Kidney epithelial cell (primary cell): Measurements from ENCODE around the gene SPATA33. TPM values are rescaled to one million over a fixed set of nuclear protein-coding genes. Genes with fewer than 3 reads are reported as not detected.
"Not testable (repeated sequence)": the region's sequence is repeated elsewhere in the genome, so short reads cannot be mapped to it uniquely, and the experiment has no call there.

Experiments used
- DNase-seq: peaks from one replicate; pipeline ENCODE4 v3.0.0-alpha.2; 2010; ENCODE audit warnings: low read depth
- H3K27me3 ChIP-seq: 2 replicates; pipeline ENCODE4 v1.6.0; 2011; ENCODE audit warnings: low read length; ENCODE audit not compliant: control insufficient read depth, insufficient read depth
- H3K36me3 ChIP-seq: 2 replicates; pipeline ENCODE4 v1.5.1; 2011; ENCODE audit warnings: low read length; ENCODE audit not compliant: control insufficient read depth, insufficient read depth
- H3K4me3 ChIP-seq: 2 replicates; pipeline ENCODE4 v1.5.1; 2011; ENCODE audit warnings: low read depth, mild to moderate bottlenecking, control low read depth, low read length
- CTCF ChIP-seq: IDR thresholded peaks from 2 replicates; pipeline ENCODE4 v1.5.1; 2011; ENCODE audit warnings: mild to moderate bottlenecking, moderate library complexity, low read length, control low read depth, inconsistent platforms; ENCODE audit not compliant: insufficient read depth, poor library complexity, severe bottlenecking
- total RNA-seq: library from RNA; depleted of rRNA; stranded (reverse); fragments of >200 nt; gene quantifications from 2 replicates; pipeline ENCODE4 v1.2.3, GENCODE V29; 2015

The SPATA33 gene
- total RNA-seq, 1 donor from 2014 or later: 6.6 TPM

DNA sequence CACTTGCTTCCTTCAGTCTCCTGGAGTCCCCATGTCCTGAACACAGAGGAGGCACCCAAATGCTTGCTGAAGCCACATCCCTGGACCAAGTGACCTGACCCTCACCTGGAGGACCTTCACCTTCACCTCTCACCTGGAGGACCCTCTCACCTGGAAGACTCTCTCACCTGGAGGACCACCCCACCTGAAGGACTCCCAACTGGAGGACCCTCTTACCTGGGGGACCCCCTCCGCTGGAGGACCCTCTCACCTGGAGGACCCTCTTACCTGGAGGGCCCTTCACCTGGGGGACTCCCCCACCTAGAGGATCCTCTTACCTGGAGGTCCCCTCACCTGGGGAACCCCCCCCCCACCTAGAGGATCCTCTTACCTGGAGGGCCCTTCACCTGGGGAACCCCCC is 28.3 kb downstream of the SPATA33 start:
- TF ChIP-seq CTCF: no peak
- Histone ChIP-seq H3K36me3 (no peaks in the 10 kb centered on the region), H3K4me3 (no peak overlapping the region), H3K27me3 (no peaks in the 10 kb centered on the region)
- DNase-seq: no peak

GRCh38 chr16:89686520-89687091 is 29.0 kb downstream of the SPATA33 start, which contains the start of gene CDK10:
Gene CDK10 (plus strand): TSS chr16:89686689. CDS start chr16:89686711, 22 bp downstream.
- no peak for TF ChIP-seq CTCF
- no peak for DNase-seq
- H3K27me3 ChIP-seq: no peaks in the 10 kb centered on the region
- peak within 1 kb of the TSS; percentile 91 for H3K4me3 ChIP-seq
- peaks cover 1% of the 10 kb centered on the region for H3K36me3 ChIP-seq

GRCh38 chr16:89687092-89687940 is 29.7 kb downstream of the SPATA33 start:
- peak; percentile 77 for DNase-seq

GRCh38 chr16:89688395-89688794 is 30.8 kb downstream of the SPATA33 start:
- Histone ChIP-seq H3K27me3 (no peaks in the 10 kb centered on the region), H3K36me3 (peaks cover 1% of the 10 kb centered on the region), H3K4me3 (no peak overlapping the region)
- TF ChIP-seq CTCF: no peak
- DNase-seq: no peak

More at GRCh38 chr16:89687092-89687940, 29.7 kb downstream of the SPATA33 start:
- H3K4me3 ChIP-seq: peak overlapping the region; percentile 91
- peaks cover 1% of the 10 kb centered on the region for H3K36me3 ChIP-seq
- no peaks in the 10 kb centered on the region for H3K27me3 ChIP-seq
- TF ChIP-seq CTCF: peak; percentile 20

DNA sequence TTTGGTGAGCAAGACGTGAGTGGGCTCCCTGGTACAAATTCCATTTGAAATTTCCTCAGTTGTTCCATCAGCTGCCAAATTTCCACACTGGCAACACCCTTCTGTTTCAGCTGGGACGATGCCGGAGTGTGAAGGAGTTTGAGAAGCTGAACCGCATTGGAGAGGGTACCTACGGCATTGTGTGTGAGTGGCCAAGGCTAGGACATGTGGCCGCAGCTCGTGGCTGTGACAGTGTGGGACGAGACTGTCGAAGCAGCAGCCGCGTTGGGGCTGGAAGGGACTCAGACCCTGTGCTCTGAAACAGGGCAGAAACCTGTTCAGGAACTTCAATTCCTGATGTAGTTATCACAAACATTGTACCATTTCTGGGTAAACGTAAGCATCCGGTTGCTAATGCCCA is 31.5 kb downstream of the SPATA33 start:
- no peak for TF ChIP-seq CTCF
- H3K36me3 ChIP-seq: peaks cover 1% of the 10 kb centered on the region

GRCh38 chr16:89689621-89690020 is 32.0 kb downstream of the SPATA33 start:
- not testable (repeated sequence) for H3K36me3 ChIP-seq, H3K4me3 ChIP-seq, DNase-seq, H3K27me3 ChIP-seq

More for the DNA sequence above, 31.5 kb downstream of the SPATA33 start:
- Histone ChIP-seq H3K27me3 (no peaks in the 10 kb centered on the region), H3K4me3 (no peak overlapping the region)
- no peak for DNase-seq
